GM19328 (cell line): Measurements from ENCODE around the gene TBCB.
"Not testable (repeated sequence)": the region's sequence is repeated elsewhere in the genome, so short reads cannot be mapped to it uniquely, and the experiment has no call there.

Experiments
- ATAC-seq: cut with Tn5 transposase; IDR thresholded peaks from one replicate; pipeline ENCODE4 v1.9.1; 2021; ENCODE audit warnings: mild to moderate bottlenecking, moderate library complexity; ENCODE audit not compliant: unreplicated experiment

Gene TBCB

DNA sequence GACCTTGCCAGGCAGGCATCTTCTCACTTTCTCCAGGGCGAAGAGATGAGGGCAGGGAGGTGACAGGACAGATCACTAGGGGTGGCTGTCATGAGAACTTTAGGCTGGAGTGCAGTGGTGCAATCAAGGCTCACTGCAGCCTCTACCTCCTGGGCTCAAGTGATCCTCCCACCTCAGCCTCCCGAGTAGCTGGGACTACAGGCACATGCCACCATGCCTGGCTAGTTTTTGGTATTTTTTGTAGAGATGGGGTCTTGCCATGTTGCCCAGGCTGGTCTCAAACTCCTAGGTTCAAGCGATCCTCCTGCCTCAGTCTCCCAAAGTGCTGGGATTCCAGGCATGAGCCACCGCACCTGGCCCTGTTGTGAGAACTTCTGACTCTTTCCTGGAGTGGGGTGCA is 19.6 kb downstream of the TBCB start:
- ATAC-seq = not testable (repeated sequence)

DNA sequence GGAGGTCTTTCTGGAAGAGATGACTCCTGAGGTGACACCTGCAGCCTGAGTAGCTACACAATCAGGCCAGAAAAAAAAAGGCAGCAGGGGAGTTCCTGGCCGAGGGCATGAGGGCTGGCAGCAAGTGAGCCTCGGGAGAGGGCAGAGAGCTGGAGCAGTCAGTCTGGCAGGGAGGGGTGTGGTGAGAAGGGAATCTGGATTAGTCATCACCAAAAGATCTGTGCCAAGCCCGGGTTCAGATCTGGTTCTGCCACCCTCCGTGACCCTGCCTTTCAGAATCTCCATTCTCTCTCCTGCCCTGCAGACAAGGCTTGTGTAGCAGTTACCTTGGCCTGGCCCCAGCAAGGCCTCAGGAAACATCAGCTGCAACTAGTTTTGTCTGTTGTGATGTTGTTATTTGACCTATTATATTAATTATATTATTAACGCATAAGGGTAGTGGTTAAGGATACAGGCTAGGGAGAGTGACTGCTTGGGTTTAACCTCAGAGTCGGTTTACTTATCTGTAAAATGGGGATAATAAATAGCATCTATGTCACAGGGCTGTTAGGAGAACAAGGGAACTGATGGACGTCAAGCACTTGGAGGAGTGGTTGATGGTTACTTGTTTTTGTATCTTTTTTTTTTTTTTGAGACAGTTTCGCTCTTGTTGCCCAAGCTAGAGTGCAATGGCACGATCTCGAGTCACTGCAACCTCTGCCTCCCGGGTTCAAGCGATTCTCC is 21.9 kb downstream of the TBCB start:
- ATAC-seq = no peak

DNA sequence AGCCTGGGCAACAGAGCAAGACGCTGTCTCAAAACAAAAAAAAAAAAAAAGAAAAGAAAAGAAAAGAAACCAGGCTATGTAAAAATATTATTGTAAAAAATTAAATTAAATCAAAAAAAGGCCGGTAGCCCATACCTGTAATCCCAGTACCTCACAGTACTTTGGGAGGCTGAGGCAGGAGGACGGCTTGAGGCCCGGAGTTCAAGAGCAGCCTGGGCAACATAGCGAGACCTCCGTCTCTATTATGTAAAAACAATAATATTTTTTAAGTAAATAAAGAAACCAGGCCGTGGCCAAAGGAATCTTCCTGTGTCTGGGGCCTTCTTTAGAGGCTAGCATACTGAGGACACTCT is 23.8 kb downstream of the TBCB start:
- ATAC-seq = no peak

DNA sequence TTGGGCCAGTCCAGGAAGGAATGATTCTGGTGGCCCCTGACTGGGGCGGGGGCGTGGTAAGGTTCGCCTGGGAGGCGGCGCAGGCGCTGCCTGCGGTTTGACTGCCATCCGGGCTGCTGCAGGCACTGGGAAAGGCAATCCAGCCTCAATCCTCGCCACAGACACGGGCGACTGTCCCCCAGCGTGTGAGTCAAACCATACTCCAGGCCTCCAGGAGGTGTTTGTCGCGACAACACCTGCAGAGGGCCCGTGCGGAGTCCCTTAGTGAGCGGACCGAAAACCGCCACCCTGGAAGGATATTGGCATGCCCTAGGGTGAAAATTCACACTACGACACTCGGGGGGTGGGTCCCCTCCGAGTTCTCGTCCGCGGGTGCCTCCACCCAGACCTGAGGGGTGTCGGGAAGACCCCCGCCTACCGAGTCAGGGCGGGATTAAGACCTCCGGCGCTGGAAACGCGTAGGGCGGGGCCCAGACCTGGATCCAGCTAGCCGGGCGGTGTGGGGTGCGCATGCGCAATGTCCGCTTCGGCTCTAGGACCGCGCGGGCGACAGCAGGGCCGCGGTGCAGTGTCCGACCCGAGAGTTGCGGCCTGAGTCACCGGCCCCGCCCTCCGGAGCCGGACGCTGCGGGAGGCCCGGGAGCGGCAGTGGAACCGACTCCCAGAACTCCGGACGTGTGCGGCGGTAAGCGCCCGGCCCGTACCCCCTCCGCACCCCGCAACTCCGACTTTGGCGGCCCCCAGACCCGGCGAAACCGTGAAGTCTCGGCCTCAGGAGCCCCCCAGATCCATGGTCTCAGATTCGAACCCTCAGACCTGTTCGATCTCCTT is 24.4 kb downstream of the TBCB start, which contains the start of gene CAPNS1:
CAPNS1 (plus strand) TSS at position 594 of the 831 bp plus-strand sequence. CDS start 946 bp downstream, outside the sequence.
- peak; percentile 80 for ATAC-seq

DNA sequence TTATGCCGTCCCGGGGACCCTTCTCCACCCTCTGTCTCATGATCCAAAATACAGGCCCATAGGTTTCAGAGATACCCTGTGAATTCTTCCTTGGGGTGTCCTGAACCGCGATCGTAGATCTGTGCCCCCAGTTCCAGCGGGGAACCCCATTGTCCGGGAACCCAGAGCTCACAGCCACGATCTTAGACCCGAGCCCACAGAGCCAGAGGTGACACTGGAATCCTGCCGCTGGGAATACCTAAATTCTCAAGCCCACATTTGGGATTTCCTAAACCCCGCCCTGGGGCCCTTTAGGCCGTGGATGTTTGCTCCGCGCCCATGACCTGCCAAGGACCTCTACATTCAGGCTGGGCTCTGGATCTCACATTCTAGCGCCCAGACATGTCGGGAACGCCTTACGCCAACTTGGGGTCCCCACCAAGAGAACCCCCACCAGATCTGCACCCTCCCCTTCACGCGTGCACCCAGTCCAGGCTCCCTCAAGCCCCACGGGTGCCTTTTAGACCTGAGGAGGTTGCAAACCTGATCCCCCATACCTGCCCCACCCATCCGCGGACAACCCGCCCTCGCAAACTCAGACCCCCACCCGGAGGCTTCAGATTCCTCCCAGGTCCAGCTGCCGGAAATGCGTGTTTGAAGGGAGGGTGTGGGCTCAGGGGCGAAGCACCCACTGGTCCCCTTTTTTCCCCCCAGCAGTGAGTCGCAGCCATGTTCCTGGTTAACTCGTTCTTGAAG is 25.2 kb downstream of the TBCB start:
- no peak for ATAC-seq

DNA sequence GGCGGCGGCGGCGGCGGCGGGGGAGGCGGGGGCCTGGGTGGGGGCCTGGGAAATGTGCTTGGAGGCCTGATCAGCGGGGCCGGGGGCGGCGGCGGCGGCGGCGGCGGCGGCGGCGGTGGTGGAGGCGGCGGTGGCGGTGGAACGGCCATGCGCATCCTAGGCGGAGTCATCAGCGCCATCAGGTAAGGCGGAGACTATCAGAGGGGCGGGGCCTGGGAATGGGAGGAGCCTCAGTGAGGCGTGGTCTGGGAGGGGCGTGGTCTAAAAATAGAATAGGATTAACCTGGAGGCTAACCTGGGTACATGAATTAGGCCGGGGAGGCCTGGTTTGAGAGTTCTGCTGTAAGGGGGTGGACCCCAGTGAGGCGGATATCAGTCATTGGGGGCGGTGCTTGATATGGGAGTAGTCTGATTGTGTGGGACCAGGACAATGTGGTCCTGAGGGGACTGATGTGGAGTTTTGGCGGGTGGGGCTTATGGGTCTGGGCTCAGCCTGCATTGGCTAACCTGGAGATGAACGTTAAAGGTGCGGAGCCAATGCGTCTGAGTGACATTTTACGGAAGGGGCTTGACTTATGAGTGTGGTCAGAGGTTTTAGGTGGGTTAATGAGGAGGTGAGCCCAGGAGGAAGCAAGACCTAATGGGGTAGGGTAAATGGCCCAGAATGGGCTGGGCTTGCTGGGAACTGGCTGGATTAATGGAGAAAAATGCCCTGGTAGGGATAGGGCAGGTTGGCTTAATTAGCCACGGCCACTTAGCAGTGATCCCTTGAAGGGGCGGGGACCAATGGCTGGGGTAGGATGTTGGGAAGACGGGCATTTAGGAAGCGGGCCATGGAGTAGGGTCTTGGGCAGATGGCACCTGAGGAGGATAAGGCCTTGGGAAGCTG is 26.0 kb downstream of the TBCB start:
- ATAC-seq = no peak

DNA sequence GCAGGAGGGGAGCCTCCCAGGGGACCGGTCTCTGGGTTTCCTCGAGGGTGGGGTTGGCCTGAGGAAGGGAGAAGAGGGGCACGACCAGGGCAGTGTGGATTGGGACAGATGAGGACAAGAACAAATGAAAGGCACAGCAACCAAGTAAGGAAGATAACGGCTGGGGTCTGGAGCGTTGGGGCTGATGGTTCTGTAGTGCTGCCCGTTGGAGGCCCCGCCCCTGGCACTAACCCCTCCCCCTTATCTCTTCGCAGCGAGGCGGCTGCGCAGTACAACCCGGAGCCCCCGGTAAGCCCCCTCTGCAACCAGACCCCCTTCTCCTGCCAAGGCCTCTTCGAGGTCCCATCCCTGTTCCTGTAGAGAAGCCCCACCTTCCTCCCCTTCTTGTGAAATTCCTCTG is 26.8 kb downstream of the TBCB start:
- ATAC-seq = no peak

DNA sequence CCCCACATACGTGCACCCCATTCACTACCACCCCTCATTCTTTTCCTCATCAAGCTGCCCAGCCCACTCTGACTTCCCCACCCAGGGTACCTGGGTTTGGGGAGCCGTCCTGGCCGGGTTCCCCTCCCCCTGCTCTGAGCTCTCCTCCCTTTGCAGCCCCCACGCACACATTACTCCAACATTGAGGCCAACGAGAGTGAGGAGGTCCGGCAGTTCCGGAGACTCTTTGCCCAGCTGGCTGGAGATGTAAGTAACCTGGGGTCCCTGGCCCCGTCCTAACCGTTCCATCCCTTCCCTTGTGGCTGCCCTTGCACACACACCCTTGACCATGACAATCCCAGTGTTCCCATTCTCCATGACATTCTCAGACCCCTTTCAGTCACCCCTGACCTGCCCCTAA is 27.2 kb downstream of the TBCB start:
- no peak for ATAC-seq

DNA sequence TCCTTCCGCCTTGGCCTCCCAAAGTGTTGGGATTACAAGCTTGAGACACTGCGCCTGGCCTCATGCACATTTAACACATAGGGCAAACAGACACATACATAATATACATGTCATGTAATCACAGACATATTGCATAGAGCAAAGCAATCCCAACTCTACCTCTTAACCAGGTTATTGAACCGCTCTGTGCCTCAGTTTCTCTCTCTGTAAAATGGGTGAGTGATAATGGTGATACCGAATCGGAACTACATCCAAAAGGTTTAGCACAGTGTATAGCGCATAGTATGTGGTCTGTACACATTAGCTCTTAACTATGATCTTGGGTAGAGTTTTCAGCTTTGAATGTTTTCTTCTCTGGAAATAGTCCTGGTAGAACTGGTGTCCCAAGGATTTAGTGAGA is 29.4 kb downstream of the TBCB start:
- no peak for ATAC-seq

DNA sequence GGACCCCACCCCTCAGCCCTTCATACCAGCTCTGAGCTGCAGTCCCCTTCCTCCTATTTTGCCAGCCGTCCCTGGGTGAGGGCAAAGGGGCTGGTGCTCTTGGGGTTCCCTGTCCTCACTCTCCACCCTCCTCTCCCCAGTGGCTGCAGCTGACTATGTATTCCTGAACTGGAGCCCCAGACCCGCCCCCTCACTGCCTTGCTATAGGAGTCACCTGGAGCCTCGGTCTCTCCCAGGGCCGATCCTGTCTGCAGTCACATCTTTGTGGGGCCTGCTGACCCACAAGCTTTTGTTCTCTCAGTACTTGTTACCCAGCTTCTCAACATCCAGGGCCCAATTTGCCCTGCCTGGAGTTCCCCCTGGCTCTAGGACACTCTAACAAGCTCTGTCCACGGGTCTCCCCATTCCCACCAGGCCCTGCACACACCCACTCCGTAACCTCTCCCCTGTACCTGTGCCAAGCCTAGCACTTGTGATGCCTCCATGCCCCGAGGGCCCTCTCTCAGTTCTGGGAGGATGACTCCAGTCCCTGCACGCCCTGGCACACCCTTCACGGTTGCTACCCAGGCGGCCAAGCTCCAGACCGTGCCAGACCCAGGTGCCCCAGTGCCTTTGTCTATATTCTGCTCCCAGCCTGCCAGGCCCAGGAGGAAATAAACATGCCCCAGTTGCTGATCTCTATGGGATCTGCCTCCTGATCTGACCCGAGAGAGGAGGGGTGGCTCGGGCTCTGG is 34.6 kb downstream of the TBCB start:
- no peak for ATAC-seq

DNA sequence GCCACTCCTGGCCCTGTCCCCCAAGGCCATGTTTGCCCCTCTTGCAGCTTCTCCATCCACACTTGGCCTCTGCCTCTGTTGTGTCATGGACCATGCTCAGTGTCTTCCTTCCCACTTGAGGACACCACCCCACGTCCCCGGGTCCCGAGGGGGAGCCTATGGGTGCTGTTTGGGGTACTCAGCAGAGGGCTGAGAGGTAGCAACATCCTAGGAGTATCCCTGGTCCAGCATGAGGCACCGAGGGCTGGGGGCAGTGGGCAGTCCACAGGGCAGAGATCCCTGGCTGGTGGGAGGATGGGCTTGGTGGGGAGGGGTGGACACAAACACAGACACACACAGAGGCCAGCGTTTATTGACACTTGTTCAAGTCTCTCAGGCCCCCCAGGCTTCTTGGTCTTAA is 35.3 kb downstream of the TBCB start:
- ATAC-seq = no peak

DNA sequence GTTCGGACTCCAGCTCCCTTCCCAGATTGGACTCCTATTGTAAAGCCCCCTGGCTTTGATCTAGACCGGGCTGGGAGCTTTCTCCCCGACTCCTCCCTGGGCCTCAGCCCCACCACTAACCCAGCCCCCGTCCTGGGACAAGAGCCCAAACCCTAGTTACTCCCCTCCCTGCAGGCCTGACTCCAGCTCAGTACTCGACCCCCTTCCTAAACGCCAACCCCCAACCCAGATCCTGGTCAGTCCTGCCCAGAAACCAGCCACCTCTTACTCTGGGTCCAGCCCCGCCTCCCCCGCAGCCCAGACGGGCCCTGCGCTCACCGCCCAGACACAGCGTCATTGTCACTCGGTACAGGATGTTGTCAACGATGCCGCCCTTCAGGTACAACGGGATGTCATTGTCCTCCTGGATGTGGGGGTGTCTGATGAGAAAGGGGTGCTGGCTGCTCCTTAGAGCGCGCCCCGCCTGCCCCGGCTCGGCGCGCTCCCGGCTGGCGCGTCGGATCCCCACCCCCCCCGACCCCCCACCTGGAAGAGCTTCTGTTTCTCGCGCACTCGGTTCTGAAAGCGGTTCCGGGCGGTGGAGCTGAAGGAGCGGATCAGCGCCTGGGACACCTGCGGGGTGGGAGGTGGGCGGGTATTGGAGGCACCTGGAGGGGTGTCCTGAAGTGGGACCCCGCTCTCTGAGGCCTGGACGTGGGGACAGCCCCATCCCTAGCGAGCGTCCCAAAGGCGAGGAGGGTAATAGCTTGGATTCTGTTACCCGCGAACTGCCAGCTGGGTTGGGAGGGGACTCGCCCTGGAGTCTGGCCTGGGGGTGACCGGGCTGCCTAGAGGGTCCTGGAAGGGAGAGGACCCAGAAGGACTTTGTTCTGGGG is 36.1 kb downstream of the TBCB start:
- no peak for ATAC-seq

DNA sequence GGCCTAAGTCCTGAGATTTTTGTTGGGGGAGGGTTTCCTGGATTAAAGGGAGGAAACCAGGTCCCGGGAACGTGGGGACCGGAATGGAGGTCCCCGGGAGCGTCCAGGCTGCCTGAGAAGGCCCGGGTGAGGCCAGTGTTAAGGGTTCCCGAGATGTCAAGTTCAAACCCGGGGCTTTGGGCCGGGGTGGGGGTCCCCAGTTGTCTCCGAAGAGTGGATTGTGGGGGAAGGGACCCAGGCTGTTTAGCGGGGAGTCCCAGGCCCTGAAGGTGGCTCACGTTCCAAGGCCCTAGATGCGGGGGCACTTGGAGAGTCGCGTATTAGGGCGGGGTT is 36.7 kb downstream of the TBCB start:
- ATAC-seq = no peak

DNA sequence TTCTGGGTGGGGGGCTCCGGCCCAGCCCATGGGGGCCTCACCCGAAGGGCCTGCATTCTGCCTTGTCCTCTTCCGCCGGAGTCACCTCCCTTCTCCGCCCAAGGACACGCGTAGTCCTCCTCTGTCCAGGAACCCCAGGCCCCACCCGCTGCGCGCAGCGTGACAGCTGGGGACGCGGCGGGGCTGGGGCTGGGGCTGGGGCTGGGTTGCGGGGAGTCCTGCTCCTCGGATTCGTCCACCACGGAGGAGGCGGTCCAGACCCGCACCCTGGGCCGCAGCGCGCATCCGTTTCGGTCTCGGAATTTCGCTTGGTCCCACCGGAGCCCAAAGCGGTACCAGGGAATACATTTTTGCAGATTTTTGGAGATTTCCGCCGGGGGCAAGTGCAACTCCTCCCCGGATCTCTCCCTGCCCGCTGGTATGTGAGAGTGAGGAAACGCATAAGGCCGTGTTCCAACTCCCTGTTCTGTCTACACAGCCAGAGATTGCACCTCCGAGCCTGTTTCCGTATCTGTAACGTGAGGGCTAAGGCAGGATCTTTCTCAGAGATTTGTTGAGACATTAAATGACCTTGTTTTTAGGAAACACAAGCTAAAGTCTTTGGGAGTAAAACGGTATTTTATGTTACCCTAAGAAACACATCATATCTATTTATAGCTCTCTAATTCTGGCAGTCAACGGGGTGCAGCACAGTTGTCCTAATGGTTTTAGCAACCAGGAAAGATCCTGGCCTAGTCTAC is 37.3 kb downstream of the TBCB start, which contains the start of gene COX7A1:
COX7A1 (minus strand) TSS at position 96 of the 740 bp plus-strand sequence; CDS start at position 56, 40 bp downstream.
- no peak for ATAC-seq

DNA sequence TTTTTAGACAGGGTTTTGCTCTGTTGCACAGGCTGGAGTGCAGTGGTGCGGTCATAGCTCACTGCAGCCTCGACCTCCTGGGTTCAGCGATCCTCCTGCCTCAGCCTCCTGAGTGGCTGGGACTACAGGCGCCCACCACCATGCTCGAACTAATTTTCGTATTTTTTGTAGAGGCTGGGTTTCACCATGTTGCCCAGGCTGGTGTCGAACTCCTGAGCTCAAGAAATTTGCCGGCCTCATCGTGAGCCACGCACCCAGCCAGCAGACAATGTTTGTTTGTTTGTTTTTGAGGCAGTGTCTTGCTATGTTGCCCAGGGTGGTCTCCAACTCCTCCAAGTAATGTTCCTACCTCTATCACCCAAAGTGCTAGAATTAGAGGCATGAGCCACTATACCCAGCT is 37.9 kb downstream of the TBCB start:
- ATAC-seq = no peak

DNA sequence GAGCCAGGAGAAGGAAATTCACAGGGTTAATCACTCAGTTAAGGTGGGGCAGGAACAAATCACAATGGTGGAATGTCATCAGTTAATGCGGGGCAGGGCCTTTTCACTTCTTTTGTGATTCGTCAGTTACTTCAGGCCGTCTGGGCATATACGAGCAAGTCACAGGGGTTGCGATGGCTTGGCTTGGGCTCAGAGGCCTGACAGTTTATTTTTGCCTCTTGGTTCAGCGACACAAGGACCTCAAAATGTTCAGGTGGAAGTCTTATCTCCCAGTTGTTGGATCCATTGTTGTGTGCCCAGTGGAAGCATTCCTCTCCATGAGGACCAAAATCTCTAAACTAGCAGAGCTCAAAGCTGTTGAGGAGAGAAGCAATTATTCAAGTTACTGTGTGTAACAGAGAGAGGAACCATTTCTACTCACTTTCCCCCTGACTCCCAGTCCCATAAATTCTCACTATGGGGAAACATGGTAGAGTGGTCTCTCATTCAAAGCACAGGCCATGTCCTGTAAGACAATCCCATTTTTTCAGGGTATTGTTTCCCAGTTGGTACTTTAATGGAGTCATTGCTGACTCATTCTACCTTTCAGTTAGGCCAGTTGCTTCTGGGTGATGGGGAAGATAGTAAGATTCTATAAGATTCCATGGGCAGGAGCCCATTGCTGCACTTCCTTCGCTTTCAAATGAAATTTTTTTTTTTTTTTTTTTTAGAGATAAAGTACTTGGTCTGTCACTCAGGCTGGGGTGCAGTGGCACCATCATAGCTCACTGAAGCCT is 45.7 kb downstream of the TBCB start:
- no peak for ATAC-seq

DNA sequence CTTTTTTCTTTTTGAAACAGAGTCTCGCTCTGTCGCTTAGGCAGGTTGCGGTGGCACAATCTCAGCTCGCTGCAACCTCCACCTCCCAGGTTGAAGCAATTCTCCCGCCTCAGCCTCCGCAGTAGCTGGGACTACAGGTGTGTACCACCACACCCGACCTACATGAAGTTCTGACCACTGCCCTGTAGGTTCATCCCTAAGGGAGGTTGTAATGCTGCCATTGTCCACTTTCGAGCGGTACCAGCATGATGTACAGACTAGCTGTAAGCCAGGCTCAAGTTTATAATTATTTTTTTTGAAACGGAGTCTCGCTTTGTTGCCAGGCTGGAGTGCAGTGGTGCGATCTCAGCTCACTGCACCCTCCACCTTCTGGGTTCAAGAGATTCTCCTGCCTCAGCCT is 48.5 kb downstream of the TBCB start:
- ATAC-seq = no peak
